GM12801 (cell line): ENCODE results near the gene TEPSIN.

Source experiments
- CTCF ChIP-seq: IDR thresholded peaks from one replicate; pipeline ENCODE4 v1.5.1; 2011; ENCODE audit warnings: control low read depth; ENCODE audit not compliant: insufficient read length; ENCODE audit errors: extremely low read depth

The TEPSIN gene

GRCh38 chr17:81252326-81252986 is 13.6 kb upstream of the TEPSIN start:
- TF ChIP-seq CTCF, result no peak

DNA sequence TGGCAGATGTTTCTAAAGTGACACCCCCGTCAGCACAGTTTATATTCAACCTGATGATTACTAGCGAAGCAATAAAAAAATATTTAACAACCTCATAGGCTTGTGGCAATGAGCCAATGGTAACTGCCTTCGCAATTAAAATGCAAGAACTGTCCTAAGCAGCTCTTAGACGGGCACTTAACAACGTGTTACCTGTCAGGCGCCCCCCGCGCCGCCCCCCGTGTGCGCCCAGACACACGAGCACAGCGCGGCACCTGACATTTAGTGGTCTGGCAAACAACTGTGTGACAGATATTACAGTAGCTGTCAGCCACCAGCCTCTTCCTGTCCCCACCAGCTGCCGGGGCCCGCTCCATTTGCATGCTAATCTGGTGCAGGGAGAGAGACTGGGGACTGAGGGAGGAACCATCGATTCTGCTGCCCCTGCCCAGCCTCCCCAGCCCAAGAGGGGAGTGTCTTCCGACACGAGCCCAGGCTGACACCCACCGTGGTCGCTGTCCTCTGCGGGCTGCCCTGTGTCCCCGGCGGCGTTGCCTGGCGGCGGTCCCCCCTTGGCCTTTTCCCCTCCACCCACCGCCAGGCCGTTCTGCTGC is 12.9 kb upstream of the TEPSIN start:
- TF ChIP-seq CTCF, result no peak

- TF ChIP-seq CTCF, result no peak
Observed at GRCh38 chr17:81251094-81251708, 12.3 kb upstream of the TEPSIN start.

DNA sequence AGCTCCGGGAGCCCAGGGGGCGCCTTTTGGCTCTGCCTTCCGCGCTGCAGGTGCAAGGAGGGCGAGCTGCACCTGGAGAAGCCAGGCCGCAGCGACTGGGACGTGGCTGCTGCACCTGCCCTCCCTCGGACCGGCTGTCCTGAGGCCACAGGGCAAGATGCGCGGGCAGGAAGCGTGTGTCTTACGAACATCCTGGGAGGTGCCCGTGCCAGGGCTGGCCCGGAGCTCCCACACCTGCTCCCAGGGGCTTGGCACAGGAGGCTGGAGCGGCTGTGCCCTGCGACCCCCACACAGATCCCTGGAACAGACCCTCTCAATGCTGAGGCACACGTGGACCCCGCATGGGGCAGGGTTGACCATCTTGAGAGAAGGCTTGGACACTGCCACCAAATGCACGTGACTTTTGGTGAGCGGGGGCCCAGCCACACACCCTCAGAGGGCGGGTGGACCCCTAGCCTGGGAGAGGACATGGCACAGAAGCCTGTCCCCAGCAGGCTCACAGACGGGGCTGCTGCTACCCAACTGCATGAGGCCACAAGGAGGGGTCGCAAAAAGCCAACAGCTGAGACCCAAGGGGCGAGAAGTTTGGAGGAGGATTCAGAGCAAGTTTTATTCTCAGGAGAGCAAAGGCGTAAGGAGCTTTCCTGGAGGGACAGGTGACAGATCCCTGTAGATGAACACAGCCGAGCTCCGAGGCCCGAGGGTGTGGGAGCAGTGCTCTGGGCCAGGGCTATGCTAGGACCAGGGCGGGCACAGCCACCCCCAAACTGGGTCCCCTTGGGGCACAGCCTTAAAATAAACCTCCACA is 11.6 kb upstream of the TEPSIN start:
- no peak for TF ChIP-seq CTCF

- TF ChIP-seq CTCF, result no peak
Observed at GRCh38 chr17:81249223-81250040, 10.6 kb upstream of the TEPSIN start.

DNA sequence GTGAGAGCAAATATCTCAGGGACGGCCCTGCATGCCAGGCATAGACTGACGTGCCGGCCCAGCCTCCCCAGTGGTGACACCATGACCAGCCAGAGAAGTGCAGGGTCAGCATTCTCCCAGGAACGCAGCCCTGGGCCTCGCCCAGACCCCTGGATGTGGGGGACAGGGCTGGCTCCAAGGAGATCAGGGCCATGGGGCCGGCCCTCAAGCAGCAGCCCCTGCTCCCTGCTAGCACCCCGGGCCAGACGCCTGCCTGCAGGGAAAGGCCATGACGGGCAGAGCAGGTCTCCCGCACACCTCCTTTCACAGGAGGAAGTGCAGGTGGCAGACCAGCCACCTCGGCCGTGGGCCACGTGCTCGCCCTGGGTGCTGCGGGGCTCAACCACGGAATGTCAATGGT is 9.8 kb upstream of the TEPSIN start:
- TF ChIP-seq CTCF, result no peak
